Loucy (cell line): ENCODE results near the gene RNF6.

Source experiments
- H2AFZ ChIP-seq: fragments of 200-600 bp; sonication (generic); 2 replicates; pipeline ENCODE4 v1.6.0; 2016; ENCODE audit warnings: antibody characterized with exemption, mild to moderate bottlenecking, low read length, moderate library complexity
- H3F3A ChIP-seq: fragments of 200-600 bp; 2 replicates; pipeline ENCODE4 v1.6.0; 2016; ENCODE audit warnings: antibody characterized with exemption, low read depth, mild to moderate bottlenecking
- H3K27me3 ChIP-seq: fragments of 200-600 bp; sonication (generic); 2 replicates; pipeline ENCODE4 v1.6.1; 2014; ENCODE audit warnings: low read length, mild to moderate bottlenecking; ENCODE audit not compliant: insufficient read depth, poor library complexity, severe bottlenecking
- H3K36me3 ChIP-seq: fragments of 200-600 bp; sonication (generic); 2 replicates; pipeline ENCODE4 v1.6.1; 2016; ENCODE audit warnings: low read length; ENCODE audit not compliant: insufficient read depth
- H3K4me1 ChIP-seq: fragments of 200-600 bp; sonication (generic); 2 replicates; pipeline ENCODE4 v1.5.1; 2014; ENCODE audit warnings: low read length, mild to moderate bottlenecking; ENCODE audit not compliant: insufficient read depth, poor library complexity, severe bottlenecking
- H3K4me2 ChIP-seq: fragments of 200-600 bp; sonication (generic); 2 replicates; pipeline ENCODE4 v1.6.0; 2014; ENCODE audit warnings: antibody characterized with exemption, low read length, low read depth, mild to moderate bottlenecking; ENCODE audit not compliant: poor library complexity, severe bottlenecking
- H3K4me3 ChIP-seq: fragments of 200-600 bp; sonication (generic); 2 replicates; pipeline ENCODE4 v1.5.1; 2014; ENCODE audit warnings: low read length, mild to moderate bottlenecking, mixed read lengths; ENCODE audit not compliant: poor library complexity, severe bottlenecking
- H3K79me2 ChIP-seq: fragments of 200-600 bp; sonication (generic); 2 replicates; pipeline ENCODE4 v1.6.1; 2014; ENCODE audit warnings: low read length; ENCODE audit not compliant: insufficient read depth
- H3K9ac ChIP-seq: fragments of 200-600 bp; sonication (generic); 2 replicates; pipeline ENCODE4 v1.6.0; 2014; ENCODE audit warnings: mild to moderate bottlenecking, low read depth, low read length, moderate library complexity; ENCODE audit not compliant: poor library complexity, severe bottlenecking
- H3K9me2 ChIP-seq: fragments of 200-600 bp; sonication (generic); replicated peaks from 2 replicates; pipeline ENCODE4 v1.6.1; 2016; ENCODE audit warnings: low read depth, low read length, mixed read lengths
- H3K9me3 ChIP-seq: fragments of 200-600 bp; sonication (generic); 2 replicates; pipeline ENCODE4 v1.6.1; 2014; ENCODE audit warnings: mild to moderate bottlenecking, antibody characterized with exemption, low read length, low read depth; ENCODE audit not compliant: insufficient read depth
- H4K20me1 ChIP-seq: fragments of 200-600 bp; sonication (generic); 2 replicates; pipeline ENCODE4 v1.6.0; 2014; ENCODE audit warnings: antibody characterized with exemption, low read length, mild to moderate bottlenecking; ENCODE audit not compliant: insufficient read depth, poor library complexity, severe bottlenecking
- CTCF ChIP-seq: fragments of 200-600 bp; sonication (generic); conservative IDR thresholded peaks from 2 replicates; pipeline ENCODE4 v1.5.1; 2014; ENCODE audit warnings: mild to moderate bottlenecking, antibody characterized with exemption, low read length
- EZH2phosphoT487 ChIP-seq: fragments of 200-600 bp; IDR thresholded peaks from 2 replicates; pipeline ENCODE4 v1.6.1; 2018; ENCODE audit warnings: antibody characterized with exemption, mild to moderate bottlenecking, moderate library complexity, borderline replicate concordance

Gene RNF6

GRCh38 chr13:26225896-26226617 lies 3.9 kb upstream of the RNF6 start:
- no peak overlapping the region for H3K9ac ChIP-seq
- no peak overlapping the region for H3K4me3 ChIP-seq
- peaks cover 4% of the 10 kb centered on the region for H3K27me3 ChIP-seq
- TF ChIP-seq EZH2phosphoT487 (no peak), CTCF (no peak)
- H3K9me3 ChIP-seq = no peaks in the 10 kb centered on the region
- H3K4me2 ChIP-seq = no peak overlapping the region
- H3K9me2 ChIP-seq = no peaks in the 10 kb centered on the region
- no peak overlapping the region for H2AFZ ChIP-seq
- peaks cover 13% of the 10 kb centered on the region for H3K4me1 ChIP-seq
- peaks cover 6% of the 10 kb centered on the region for H3K79me2 ChIP-seq
- H3F3A ChIP-seq = no peaks in the 10 kb centered on the region
- H4K20me1 ChIP-seq = peaks cover 5% of the 10 kb centered on the region
- no peaks in the 10 kb centered on the region for H3K36me3 ChIP-seq

- Histone ChIP-seq H4K20me1 (peaks cover 35% of the 10 kb centered on the region), H3K27me3 (peaks cover 4% of the 10 kb centered on the region), H3K4me3 (peak overlapping the region; percentile 93), H2AFZ (peak overlapping the region; percentile 93), H3K79me2 (peaks cover 36% of the 10 kb centered on the region), H3K9ac (peak overlapping the region; percentile 94), H3K36me3 (peaks cover 21% of the 10 kb centered on the region), H3F3A (no peaks in the 10 kb centered on the region), H3K4me1 (peaks cover 40% of the 10 kb centered on the region), H3K9me2 (no peaks in the 10 kb centered on the region), H3K4me2 (peak overlapping the region; percentile 86), H3K9me3 (no peaks in the 10 kb centered on the region)
- TF ChIP-seq EZH2phosphoT487 = no peak
- no peak for TF ChIP-seq CTCF
Observed at GRCh38 chr13:26222520-26223046, 469 bp upstream of the RNF6 start.

- Histone ChIP-seq H4K20me1 (peaks cover 36% of the 10 kb centered on the region), H3K27me3 (peaks cover 4% of the 10 kb centered on the region), H3K4me2 (peak overlapping the region; percentile 90), H3K79me2 (peaks cover 36% of the 10 kb centered on the region), H3K9me2 (no peaks in the 10 kb centered on the region), H3F3A (no peaks in the 10 kb centered on the region), H3K9me3 (no peaks in the 10 kb centered on the region), H3K4me1 (peaks cover 40% of the 10 kb centered on the region), H3K36me3 (peaks cover 32% of the 10 kb centered on the region), H2AFZ (peak overlapping the region; percentile 93), H3K4me3 (peak overlapping the region; percentile 93), H3K9ac (peak overlapping the region; percentile 94)
- TF ChIP-seq EZH2phosphoT487 (no peak), CTCF (no peak)
Observed at GRCh38 chr13:26221399-26221720, 754 bp downstream of the RNF6 start.
